Endothelial cell of umbilical vein (primary cell): ENCODE results near the gene GBP5. TPM values are rescaled to one million over a fixed set of nuclear protein-coding genes. Genes with fewer than 3 reads are reported as not detected.

ENCODE experiments used
- BruUV-seq: library from RNA; stranded (reverse); fragments of 400-500 nt; replicated peaks from 2 replicates; lab custom pipeline; 2021; lab: Mats Ljungman, UMichigan
- CTCF ChIA-PET: fragments of 300-600, 350-600 bp; sonication (Branson Sonifier 250); formaldehyde crosslinking; loops from one replicate; lab custom pipeline; 2021; ENCODE audit warnings: antibody characterized with exemption, inconsistent platforms; lab: Charles Lee
- POLR2A ChIA-PET: fragments of 300-600, 350-600 bp; sonication (Branson Sonifier 250); formaldehyde crosslinking; loops from one replicate; lab custom pipeline; 2021; ENCODE audit warnings: antibody characterized with exemption, inconsistent platforms; lab: Charles Lee
- DNase-seq: peaks from one replicate; pipeline ENCODE4 v3.0.0-alpha.2; 2011; ENCODE audit warnings: low read depth, low spot score
- FAIRE-seq: peaks from 2 replicates; lab custom pipeline; 2011; peaks lifted over from hg19 to GRCh38; lab: Jason Lieb, UNC
- H2AFZ ChIP-seq: 2 replicates; pipeline ENCODE4 v1.6.0; 2012; ENCODE audit warnings: low read depth, low read length, control low read depth, inconsistent platforms
- H3K27ac ChIP-seq: 2 replicates; pipeline ENCODE4 v1.5.1; 2011; ENCODE audit warnings: low read depth, mild to moderate bottlenecking, control low read depth, low read length, moderate library complexity; ENCODE audit not compliant: insufficient read depth
- H3K27me3 ChIP-seq, 2 experiments: 2 replicates each; pipeline versions ENCODE4 v1.6.0 to v1.6.1; 2011; ENCODE audit warnings: low read length in 2 of 2, mixed read lengths in 1 of 2; ENCODE audit not compliant: control insufficient read depth in 2 of 2, insufficient read depth in 2 of 2
- H3K36me3 ChIP-seq, 2 experiments: 2 replicates in 1 of 2; 3 replicates in 1 of 2; pipeline ENCODE4 v1.5.1; 2011; ENCODE audit warnings: low read length in 2 of 2, mild to moderate bottlenecking in 1 of 2, moderate library complexity in 1 of 2; ENCODE audit not compliant: control insufficient read depth in 2 of 2, insufficient read depth in 2 of 2; ENCODE audit errors: extremely low read depth in 1 of 2
- H3K4me1 ChIP-seq: 3 replicates; pipeline ENCODE4 v1.5.1; 2011; ENCODE audit warnings: mild to moderate bottlenecking, low read length; ENCODE audit not compliant: control insufficient read depth, insufficient read depth; ENCODE audit errors: extremely low read depth
- H3K4me2 ChIP-seq: 2 replicates; pipeline ENCODE4 v1.6.1; 2011; ENCODE audit warnings: low read length, control low read depth, mixed read lengths; ENCODE audit not compliant: insufficient read depth
- H3K4me3 ChIP-seq, 3 experiments: fragments of 200-600 bp in 1 of 3; sonication (generic), shearing (Covaris generic) in 1 of 3; replicated peaks in 1 of 3; 2 replicates each; pipeline ENCODE4 v1.5.1; 2011 to 2016; ENCODE audit warnings: control low read depth in 3 of 3, low read length in 3 of 3, mild to moderate bottlenecking in 2 of 3, inconsistent platforms in 1 of 3, low read depth in 1 of 3, moderate library complexity in 1 of 3; ENCODE audit not compliant: insufficient read depth in 1 of 3
- H3K79me2 ChIP-seq: 2 replicates; pipeline ENCODE4 v1.6.0; 2012; ENCODE audit warnings: low read length, inconsistent platforms; ENCODE audit not compliant: control insufficient read depth, insufficient read depth
- H3K9ac ChIP-seq: replicated peaks from 2 replicates; pipeline ENCODE3; 2011; ENCODE audit warnings: low read length, control low read depth; ENCODE audit not compliant: insufficient read depth; ENCODE audit errors: extremely low read depth
- H3K9me1 ChIP-seq: replicated peaks from 3 replicates; pipeline ENCODE4 v1.6.0; 2011; ENCODE audit warnings: mild to moderate bottlenecking, low read length; ENCODE audit not compliant: control insufficient read depth, insufficient read depth; ENCODE audit errors: extremely low read depth
- H3K9me3 ChIP-seq: replicated peaks from 2 replicates; pipeline ENCODE4 v1.5.1; 2012; ENCODE audit warnings: low read length, inconsistent platforms; ENCODE audit not compliant: control insufficient read depth, insufficient read depth
- H4K20me1 ChIP-seq: replicated peaks from 2 replicates; pipeline ENCODE3; 2011; ENCODE audit warnings: mild to moderate bottlenecking, low read length; ENCODE audit not compliant: control insufficient read depth, insufficient read depth; ENCODE audit errors: extremely low read depth
- EZH2 ChIP-seq: IDR thresholded peaks from 2 replicates; pipeline ENCODE4 v1.6.1; 2012; ENCODE audit warnings: borderline replicate concordance, low read depth, mild to moderate bottlenecking, moderate library complexity, low read length, inconsistent platforms; ENCODE audit not compliant: severe bottlenecking
- FOS ChIP-seq: IDR thresholded peaks from 2 replicates; pipeline ENCODE4 v1.6.1; 2011; ENCODE audit warnings: mild to moderate bottlenecking, low read length, moderate library complexity, borderline replicate concordance; ENCODE audit not compliant: insufficient read depth
- GATA2 ChIP-seq: IDR thresholded peaks from 2 replicates; pipeline ENCODE4 v1.7.0; 2011; ENCODE audit warnings: low read depth, mild to moderate bottlenecking, moderate library complexity, mixed read lengths, low read length; ENCODE audit not compliant: insufficient read length, insufficient read depth
- JUN ChIP-seq: IDR thresholded peaks from 2 replicates; pipeline ENCODE4 v1.6.1; 2011; ENCODE audit warnings: borderline replicate concordance, low read depth; ENCODE audit not compliant: insufficient read length, insufficient read depth
- MYC ChIP-seq: IDR thresholded peaks from one replicate; pipeline ENCODE4 v1.6.1; 2011; ENCODE audit warnings: mild to moderate bottlenecking, low read depth, low read length
- POLR2A ChIP-seq: IDR thresholded peaks from 2 replicates; pipeline ENCODE4 v1.6.1; 2012; ENCODE audit warnings: low read depth, mild to moderate bottlenecking, control low read depth, low read length
- POLR2AphosphoS5 ChIP-seq: IDR thresholded peaks from 2 replicates; pipeline ENCODE4 v1.6.1; 2012; ENCODE audit warnings: low read depth, mild to moderate bottlenecking, control low read depth, low read length, moderate library complexity; ENCODE audit not compliant: insufficient read depth
- dilution Hi-C: fragments of 300-500 bp; cut with MboI; formaldehyde crosslinking; loops from one replicate; pipeline ENCODE4 v1.15.0; 2019; ENCODE audit warnings: low sequenced_read_pairs; ENCODE audit not compliant: extremely low pct_ligation_motif_present
- intact Hi-C: fragments of 100-400 bp; cut with micrococcal nuclease; formaldehyde crosslinking; loops from one replicate; pipeline ENCODE4 v1.10.0; 2022
- polyA plus RNA-seq, 4 experiments: library from polyadenylated mRNA; depleted of rRNA in 3 of 4; stranded (reverse) in 3 of 4; unstranded in 1 of 4; fragments of >200 nt; gene quantifications; 2 replicates each; pipeline versions ENCODE4 v1.2.1 to v1.2.3, GENCODE V29; 2011 to 2012; ENCODE audit warnings: missing spikeins in 1 of 4
- total RNA-seq: library from RNA; stranded (reverse); gene quantifications from 2 replicates; pipeline ENCODE4 v1.2.3, GENCODE V29; 2021
- TF ChIP-seq, protein P1 (sequence below), 2 donors: IDR thresholded peaks; 1 replicate in 1 of 2; 2 replicates in 1 of 2; pipeline ENCODE4 v1.5.1; 2011; ENCODE audit warnings: low read length in 2 of 2, mild to moderate bottlenecking in 2 of 2, moderate library complexity in 2 of 2, control low read depth in 1 of 2, inconsistent platforms in 1 of 2, low read depth in 1 of 2; ENCODE audit not compliant: insufficient read depth in 1 of 2; ENCODE audit errors: extremely low read depth in 1 of 2
- TF ChIP-seq, protein P2 (sequence below): IDR thresholded peaks from 2 replicates; pipeline ENCODE4 v1.6.1; 2011; ENCODE audit not compliant: insufficient read depth, insufficient read length

Gene GBP5
- total and polyA plus RNA-seq, 2 donors (not counting 3 experiments of a cell fraction or from before 2014, with no cell fraction given) = 0.31 TPM; not detected in 1

DNA sequence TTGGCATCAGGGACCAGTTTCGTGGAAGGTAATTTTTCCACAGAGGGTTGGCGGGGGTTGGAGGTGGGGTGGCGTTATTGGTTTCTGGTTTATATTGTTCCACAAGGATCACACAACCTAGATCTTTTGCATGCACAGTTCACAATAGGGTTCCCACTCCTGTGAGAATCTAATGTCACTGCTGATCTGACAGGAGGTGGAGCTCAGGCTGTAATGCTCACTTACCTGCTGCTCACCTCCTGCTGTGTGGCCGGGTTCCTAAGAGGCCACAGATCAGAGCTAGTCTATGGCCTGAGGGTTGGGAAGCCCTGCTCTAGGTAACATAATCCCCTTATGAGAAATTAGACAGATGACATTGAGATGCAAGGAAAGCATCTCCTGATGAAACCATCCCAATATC lies 12.6 kb downstream of the GBP5 start:
- no peaks in the 10 kb centered on the region for H3K4me1 ChIP-seq
- H4K20me1 ChIP-seq = no peaks in the 10 kb centered on the region
- H3K4me3 ChIP-seq = no peak overlapping the region
- H3K4me2 ChIP-seq = no peak overlapping the region
- dilution Hi-C loops = no loop called here
- FAIRE-seq (no peak), DNase-seq (no peak)
- no peaks in the 10 kb centered on the region for H3K36me3 ChIP-seq
- no peaks in the 10 kb centered on the region for H3K79me2 ChIP-seq
- intact Hi-C loops = no loop called here
- no peaks in the 10 kb centered on the region for H3K9me1 ChIP-seq
- no peak overlapping the region for H2AFZ ChIP-seq
- H3K27me3 ChIP-seq = peaks cover 0 to 1% of the 10 kb centered on the region in 2 experiments
- H3K27ac ChIP-seq = no peak overlapping the region
- no peaks in the 10 kb centered on the region for H3K9me3 ChIP-seq
- no peak overlapping the region for H3K9ac ChIP-seq
- POLR2A ChIA-PET = no interaction called here
- CTCF ChIA-PET = no interaction called here
- BruUV-seq = no TSS peak
- TF ChIP-seq FOS = no peak
- no peak for TF ChIP-seq GATA2
- TF ChIP-seq POLR2A = no peak
- TF ChIP-seq, protein P1, sequence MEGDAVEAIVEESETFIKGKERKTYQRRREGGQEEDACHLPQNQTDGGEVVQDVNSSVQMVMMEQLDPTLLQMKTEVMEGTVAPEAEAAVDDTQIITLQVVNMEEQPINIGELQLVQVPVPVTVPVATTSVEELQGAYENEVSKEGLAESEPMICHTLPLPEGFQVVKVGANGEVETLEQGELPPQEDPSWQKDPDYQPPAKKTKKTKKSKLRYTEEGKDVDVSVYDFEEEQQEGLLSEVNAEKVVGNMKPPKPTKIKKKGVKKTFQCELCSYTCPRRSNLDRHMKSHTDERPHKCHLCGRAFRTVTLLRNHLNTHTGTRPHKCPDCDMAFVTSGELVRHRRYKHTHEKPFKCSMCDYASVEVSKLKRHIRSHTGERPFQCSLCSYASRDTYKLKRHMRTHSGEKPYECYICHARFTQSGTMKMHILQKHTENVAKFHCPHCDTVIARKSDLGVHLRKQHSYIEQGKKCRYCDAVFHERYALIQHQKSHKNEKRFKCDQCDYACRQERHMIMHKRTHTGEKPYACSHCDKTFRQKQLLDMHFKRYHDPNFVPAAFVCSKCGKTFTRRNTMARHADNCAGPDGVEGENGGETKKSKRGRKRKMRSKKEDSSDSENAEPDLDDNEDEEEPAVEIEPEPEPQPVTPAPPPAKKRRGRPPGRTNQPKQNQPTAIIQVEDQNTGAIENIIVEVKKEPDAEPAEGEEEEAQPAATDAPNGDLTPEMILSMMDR (IDR thresholded peaks at IDR 0.05; ENCODE audit: extremely low read depth in 1 of 2, insufficient read depth in 1 of 2, low read depth in 1 of 2, low read length in 2 of 2) = no peak
- TF ChIP-seq MYC = no peak
- TF ChIP-seq JUN = no peak
- TF ChIP-seq, protein P2, sequence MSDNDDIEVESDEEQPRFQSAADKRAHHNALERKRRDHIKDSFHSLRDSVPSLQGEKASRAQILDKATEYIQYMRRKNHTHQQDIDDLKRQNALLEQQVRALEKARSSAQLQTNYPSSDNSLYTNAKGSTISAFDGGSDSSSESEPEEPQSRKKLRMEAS = no peak
- TF ChIP-seq POLR2AphosphoS5 = no peak
- TF ChIP-seq EZH2 = no peak
